ENCODE measurements around the gene TBC1D9.

DNA sequence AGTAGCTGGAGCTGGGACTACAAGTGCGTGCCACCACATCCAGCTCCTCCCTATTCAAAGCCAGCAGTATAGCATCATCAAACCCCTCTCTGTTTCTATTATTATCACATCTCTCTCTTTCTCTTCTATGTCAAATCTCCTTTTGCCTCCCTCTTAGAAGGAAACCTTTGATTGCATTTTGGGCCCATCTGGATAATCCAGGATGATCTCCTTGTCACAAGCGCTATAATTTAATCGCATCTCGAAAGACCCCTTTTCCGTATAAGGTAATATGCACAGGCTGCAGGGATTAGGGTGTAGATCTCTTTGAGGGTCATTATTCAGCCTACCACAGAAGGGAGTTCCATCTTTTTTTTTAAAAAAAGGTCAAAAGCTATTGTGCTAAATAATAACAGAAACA lies 46.4 kb upstream of the TBC1D9 start:
- TF ChIP-seq, protein P1, sequence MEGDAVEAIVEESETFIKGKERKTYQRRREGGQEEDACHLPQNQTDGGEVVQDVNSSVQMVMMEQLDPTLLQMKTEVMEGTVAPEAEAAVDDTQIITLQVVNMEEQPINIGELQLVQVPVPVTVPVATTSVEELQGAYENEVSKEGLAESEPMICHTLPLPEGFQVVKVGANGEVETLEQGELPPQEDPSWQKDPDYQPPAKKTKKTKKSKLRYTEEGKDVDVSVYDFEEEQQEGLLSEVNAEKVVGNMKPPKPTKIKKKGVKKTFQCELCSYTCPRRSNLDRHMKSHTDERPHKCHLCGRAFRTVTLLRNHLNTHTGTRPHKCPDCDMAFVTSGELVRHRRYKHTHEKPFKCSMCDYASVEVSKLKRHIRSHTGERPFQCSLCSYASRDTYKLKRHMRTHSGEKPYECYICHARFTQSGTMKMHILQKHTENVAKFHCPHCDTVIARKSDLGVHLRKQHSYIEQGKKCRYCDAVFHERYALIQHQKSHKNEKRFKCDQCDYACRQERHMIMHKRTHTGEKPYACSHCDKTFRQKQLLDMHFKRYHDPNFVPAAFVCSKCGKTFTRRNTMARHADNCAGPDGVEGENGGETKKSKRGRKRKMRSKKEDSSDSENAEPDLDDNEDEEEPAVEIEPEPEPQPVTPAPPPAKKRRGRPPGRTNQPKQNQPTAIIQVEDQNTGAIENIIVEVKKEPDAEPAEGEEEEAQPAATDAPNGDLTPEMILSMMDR (IDR thresholded peaks at IDR 0.05), result no peak
- no peak for TF ChIP-seq POLR2A (IDR thresholded peaks at IDR 0.05)
